HG03565 (cell line): ENCODE results near the gene C5orf58.

Experiments
- ATAC-seq: cut with Tn5 transposase; IDR thresholded peaks from one replicate; pipeline ENCODE4 v1.9.1; 2021; ENCODE audit warnings: mild to moderate bottlenecking, moderate library complexity; ENCODE audit not compliant: unreplicated experiment

C5orf58 gene

GRCh38 chr5:170278611-170279458 is 46.0 kb downstream of the C5orf58 start:
- ATAC-seq = peak; percentile 87

GRCh38 chr5:170279459-170279817 is 46.7 kb downstream of the C5orf58 start:
- ATAC-seq = no peak

GRCh38 chr5:170280011-170280493 is 47.3 kb downstream of the C5orf58 start:
- ATAC-seq = no peak

GRCh38 chr5:170283296-170283695 is 50.5 kb downstream of the C5orf58 start:
- ATAC-seq = no peak

- ATAC-seq = no peak
Observed at GRCh38 chr5:170284231-170284630, 51.4 kb downstream of the C5orf58 start.

- ATAC-seq = no peak
Observed at GRCh38 chr5:170285181-170285580, 52.4 kb downstream of the C5orf58 start.

GRCh38 chr5:170286386-170286925 is 53.7 kb downstream of the C5orf58 start:
- no peak for ATAC-seq

GRCh38 chr5:170287532-170287931 is 54.7 kb downstream of the C5orf58 start:
- no peak for ATAC-seq

GRCh38 chr5:170288151-170288550 is 55.4 kb downstream of the C5orf58 start:
- ATAC-seq = no peak

GRCh38 chr5:170288551-170288950 is 55.8 kb downstream of the C5orf58 start:
- ATAC-seq = no peak

GRCh38 chr5:170289121-170289520 is 56.3 kb downstream of the C5orf58 start:
- no peak for ATAC-seq

- no peak for ATAC-seq
Observed at GRCh38 chr5:170289764-170290163, 57.0 kb downstream of the C5orf58 start.

- ATAC-seq = no peak
Observed at GRCh38 chr5:170290498-170290897, 57.7 kb downstream of the C5orf58 start.

- ATAC-seq = no peak
Observed at GRCh38 chr5:170292179-170293104, 59.7 kb downstream of the C5orf58 start.

GRCh38 chr5:170293273-170293672 is 60.5 kb downstream of the C5orf58 start:
- ATAC-seq = peak; percentile 77

GRCh38 chr5:170294057-170294456 is 61.3 kb downstream of the C5orf58 start:
- ATAC-seq = no peak

GRCh38 chr5:170294556-170294955 is 61.8 kb downstream of the C5orf58 start:
- ATAC-seq = no peak
